Osteocyte (in vitro differentiated cells): ENCODE data around the gene GJB3. TPM values are rescaled to one million over a fixed set of nuclear protein-coding genes. Genes with fewer than 3 reads are reported as not detected.

Experiments
- DNase-seq: peaks from one replicate; pipeline ENCODE4 v3.0.0; 2021; ENCODE audit warnings: mixed read lengths; ENCODE audit not compliant: unreplicated experiment; ENCODE audit errors: extremely low spot score
- H3K27ac Mint-ChIP-seq: one replicate; pipeline ENCODE4 v1.8.0; 2021; ENCODE audit warnings: mild to moderate bottlenecking, mixed read lengths; ENCODE audit not compliant: unreplicated experiment
- H3K27me3 Mint-ChIP-seq: one replicate; pipeline ENCODE4 v1.8.0; 2021; ENCODE audit warnings: mixed read lengths; ENCODE audit not compliant: unreplicated experiment
- H3K36me3 Mint-ChIP-seq: one replicate; pipeline ENCODE4 v1.8.0; 2021; ENCODE audit warnings: mixed read lengths; ENCODE audit not compliant: unreplicated experiment
- H3K4me1 Mint-ChIP-seq: one replicate; pipeline ENCODE4 v1.8.0; 2021; ENCODE audit warnings: mixed read lengths; ENCODE audit not compliant: unreplicated experiment
- H3K4me3 Mint-ChIP-seq: one replicate; pipeline ENCODE4 v1.8.0; 2021; ENCODE audit warnings: mild to moderate bottlenecking, moderate library complexity, mixed read lengths; ENCODE audit not compliant: unreplicated experiment
- H3K9me3 Mint-ChIP-seq: one replicate; pipeline ENCODE4 v1.8.0; 2021; ENCODE audit warnings: mixed read lengths; ENCODE audit not compliant: unreplicated experiment
- total RNA-seq: library from RNA; stranded (reverse); gene quantifications from 2 replicates; pipeline ENCODE4 v1.2.1, GENCODE V29; 2021
- TF ChIP-seq, protein P1 (sequence below): fragments of 200-600 bp; sonication (generic); IDR thresholded peaks from 2 replicates; pipeline ENCODE4 v1.5.0; 2021; ENCODE audit warnings: antibody characterized with exemption, mild to moderate bottlenecking, moderate library complexity

Gene GJB3
- total RNA-seq, 1 donor from 2014 or later: not detected

DNA sequence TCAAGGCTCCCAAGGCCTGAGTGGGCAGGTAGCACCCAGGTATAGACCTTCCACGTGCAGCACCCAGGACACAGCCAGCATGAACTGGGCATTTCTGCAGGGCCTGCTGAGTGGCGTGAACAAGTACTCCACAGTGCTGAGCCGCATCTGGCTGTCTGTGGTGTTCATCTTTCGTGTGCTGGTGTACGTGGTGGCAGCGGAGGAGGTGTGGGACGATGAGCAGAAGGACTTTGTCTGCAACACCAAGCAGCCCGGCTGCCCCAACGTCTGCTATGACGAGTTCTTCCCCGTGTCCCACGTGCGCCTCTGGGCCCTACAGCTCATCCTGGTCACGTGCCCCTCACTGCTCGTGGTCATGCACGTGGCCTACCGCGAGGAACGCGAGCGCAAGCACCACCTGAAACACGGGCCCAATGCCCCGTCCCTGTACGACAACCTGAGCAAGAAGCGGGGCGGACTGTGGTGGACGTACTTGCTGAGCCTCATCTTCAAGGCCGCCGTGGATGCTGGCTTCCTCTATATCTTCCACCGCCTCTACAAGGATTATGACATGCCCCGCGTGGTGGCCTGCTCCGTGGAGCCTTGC is 19.7 kb upstream of the GJB3 start:
- TF ChIP-seq, protein P1, sequence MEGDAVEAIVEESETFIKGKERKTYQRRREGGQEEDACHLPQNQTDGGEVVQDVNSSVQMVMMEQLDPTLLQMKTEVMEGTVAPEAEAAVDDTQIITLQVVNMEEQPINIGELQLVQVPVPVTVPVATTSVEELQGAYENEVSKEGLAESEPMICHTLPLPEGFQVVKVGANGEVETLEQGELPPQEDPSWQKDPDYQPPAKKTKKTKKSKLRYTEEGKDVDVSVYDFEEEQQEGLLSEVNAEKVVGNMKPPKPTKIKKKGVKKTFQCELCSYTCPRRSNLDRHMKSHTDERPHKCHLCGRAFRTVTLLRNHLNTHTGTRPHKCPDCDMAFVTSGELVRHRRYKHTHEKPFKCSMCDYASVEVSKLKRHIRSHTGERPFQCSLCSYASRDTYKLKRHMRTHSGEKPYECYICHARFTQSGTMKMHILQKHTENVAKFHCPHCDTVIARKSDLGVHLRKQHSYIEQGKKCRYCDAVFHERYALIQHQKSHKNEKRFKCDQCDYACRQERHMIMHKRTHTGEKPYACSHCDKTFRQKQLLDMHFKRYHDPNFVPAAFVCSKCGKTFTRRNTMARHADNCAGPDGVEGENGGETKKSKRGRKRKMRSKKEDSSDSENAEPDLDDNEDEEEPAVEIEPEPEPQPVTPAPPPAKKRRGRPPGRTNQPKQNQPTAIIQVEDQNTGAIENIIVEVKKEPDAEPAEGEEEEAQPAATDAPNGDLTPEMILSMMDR: no peak
- no peaks in the 10 kb centered on the region for H3K9me3 Mint-ChIP-seq
- H3K4me3 Mint-ChIP-seq: no peak overlapping the region
- H3K27me3 Mint-ChIP-seq: no peaks in the 10 kb centered on the region
- no peaks in the 10 kb centered on the region for H3K4me1 Mint-ChIP-seq
- no peaks in the 10 kb centered on the region for H3K36me3 Mint-ChIP-seq
- no peak overlapping the region for H3K27ac Mint-ChIP-seq
- no peak for DNase-seq

- DNase-seq: no peak
- Mint-ChIP-seq H3K27ac (no peak overlapping the region), H3K4me3 (no peak overlapping the region), H3K27me3 (no peaks in the 10 kb centered on the region), H3K9me3 (no peaks in the 10 kb centered on the region), H3K36me3 (no peaks in the 10 kb centered on the region), H3K4me1 (no peaks in the 10 kb centered on the region)
- TF ChIP-seq, protein P1: no peak
Observed at GRCh38 chr1:34761776-34762307, 19.2 kb upstream of the GJB3 start.

DNA sequence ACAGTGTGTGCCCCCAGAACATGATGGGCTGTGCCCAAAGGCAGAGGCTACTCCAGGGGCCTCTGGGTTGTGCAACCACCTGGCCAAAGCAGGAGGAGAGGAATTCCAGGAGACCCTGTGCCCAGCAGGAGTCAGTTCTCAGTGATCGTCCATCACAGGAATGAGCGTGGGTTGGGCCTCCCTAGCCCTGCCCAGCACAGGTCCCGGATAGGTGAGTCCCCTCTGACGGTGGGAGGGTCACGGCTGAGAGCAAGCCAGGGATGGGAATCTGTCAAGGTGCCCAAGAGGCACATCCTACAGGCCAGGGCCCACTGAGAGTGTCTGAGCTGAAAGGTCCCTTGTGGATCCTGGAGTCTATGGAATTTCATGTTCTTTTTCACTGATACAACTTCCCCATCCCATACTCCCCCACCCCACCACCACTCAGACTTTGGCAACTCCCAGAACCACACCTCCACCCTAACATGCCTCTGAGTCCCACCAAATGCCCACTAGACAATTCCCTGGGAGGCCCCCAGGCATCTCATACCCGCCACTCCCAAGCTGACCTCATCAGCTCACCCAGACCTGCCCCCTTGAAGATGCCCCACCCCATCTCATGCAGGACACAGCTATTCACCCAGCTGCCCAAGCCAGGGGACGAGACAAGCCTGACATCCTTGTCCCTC is 18.4 kb upstream of the GJB3 start:
- H3K27ac Mint-ChIP-seq: no peak overlapping the region
- no peaks in the 10 kb centered on the region for H3K27me3 Mint-ChIP-seq
- no peaks in the 10 kb centered on the region for H3K9me3 Mint-ChIP-seq
- no peak overlapping the region for H3K4me3 Mint-ChIP-seq
- no peak for DNase-seq
- TF ChIP-seq, protein P1: no peak
- H3K36me3 Mint-ChIP-seq: no peaks in the 10 kb centered on the region
- no peaks in the 10 kb centered on the region for H3K4me1 Mint-ChIP-seq

DNA sequence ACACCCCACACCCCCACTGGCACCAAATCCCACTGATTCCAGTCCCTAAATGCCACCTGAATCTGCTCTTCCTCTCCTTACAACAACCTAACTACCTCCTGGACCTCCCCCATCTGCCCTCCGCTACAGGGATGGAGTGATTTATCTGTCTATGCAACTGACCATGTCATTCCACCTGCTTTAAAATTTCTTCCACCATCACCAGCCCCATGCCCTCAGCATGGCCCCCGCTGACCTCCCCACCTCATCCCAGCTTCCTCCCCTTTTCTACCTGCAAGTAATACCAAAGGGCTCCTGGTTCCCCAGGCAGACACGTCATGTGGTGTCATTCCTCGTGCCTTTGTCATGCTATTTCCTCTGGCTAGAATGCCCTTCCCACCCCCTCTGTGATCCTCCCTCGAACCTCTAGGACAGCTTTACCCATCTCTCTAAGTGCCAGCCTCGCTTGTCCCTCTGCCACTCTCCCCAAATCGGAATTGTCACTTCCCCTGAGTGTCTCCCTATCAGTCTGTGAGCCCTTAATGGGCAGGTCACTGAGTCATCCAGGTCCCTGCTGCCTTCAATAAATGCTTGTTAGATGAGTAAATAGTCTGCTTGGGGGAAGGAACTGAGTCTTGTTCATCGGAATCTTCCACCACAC is 17.8 kb upstream of the GJB3 start:
- H3K36me3 Mint-ChIP-seq: no peaks in the 10 kb centered on the region
- H3K9me3 Mint-ChIP-seq: no peaks in the 10 kb centered on the region
- H3K4me1 Mint-ChIP-seq: no peaks in the 10 kb centered on the region
- DNase-seq: no peak
- H3K4me3 Mint-ChIP-seq: no peak overlapping the region
- no peak overlapping the region for H3K27ac Mint-ChIP-seq
- H3K27me3 Mint-ChIP-seq: no peaks in the 10 kb centered on the region
- TF ChIP-seq, protein P1: no peak

DNA sequence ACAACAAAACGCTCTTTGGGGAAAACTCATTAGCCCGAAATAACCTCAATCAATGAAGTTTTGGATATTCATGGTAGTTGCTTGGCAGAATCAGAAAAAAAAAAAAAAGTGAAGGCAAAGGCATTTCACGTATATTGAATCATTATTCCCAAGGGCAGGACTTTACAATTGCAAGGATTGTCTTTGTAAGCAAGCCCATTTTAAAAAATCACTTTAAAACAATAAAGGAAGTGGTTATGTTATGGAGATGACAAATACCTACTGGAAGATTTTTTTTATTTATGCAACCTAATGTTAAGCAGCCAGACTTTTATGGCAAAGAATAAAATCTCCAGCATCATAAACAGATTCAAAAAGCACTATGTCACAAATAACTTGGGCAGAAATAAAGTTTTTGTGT is 12.2 kb upstream of the GJB3 start:
- no peak overlapping the region for H3K4me3 Mint-ChIP-seq
- no peak for DNase-seq
- H3K9me3 Mint-ChIP-seq: no peaks in the 10 kb centered on the region
- no peaks in the 10 kb centered on the region for H3K4me1 Mint-ChIP-seq
- TF ChIP-seq, protein P1: no peak
- no peak overlapping the region for H3K27ac Mint-ChIP-seq
- no peaks in the 10 kb centered on the region for H3K36me3 Mint-ChIP-seq
- no peaks in the 10 kb centered on the region for H3K27me3 Mint-ChIP-seq
